DMS53 treated with DMSO at 0.1 percent for 48 hours (cell line): Measurements from ENCODE around the gene ITIH2.
"Not testable (repeated sequence)": the region's sequence is repeated elsewhere in the genome, so short reads cannot be mapped to it uniquely, and the experiment has no call there.

Experiments used
- DNase-seq: peaks from one replicate; lab custom pipeline; 2025; ENCODE audit not compliant: unreplicated experiment; lab: John Stamatoyannopoulos, UW

ITIH2 gene, protein sequence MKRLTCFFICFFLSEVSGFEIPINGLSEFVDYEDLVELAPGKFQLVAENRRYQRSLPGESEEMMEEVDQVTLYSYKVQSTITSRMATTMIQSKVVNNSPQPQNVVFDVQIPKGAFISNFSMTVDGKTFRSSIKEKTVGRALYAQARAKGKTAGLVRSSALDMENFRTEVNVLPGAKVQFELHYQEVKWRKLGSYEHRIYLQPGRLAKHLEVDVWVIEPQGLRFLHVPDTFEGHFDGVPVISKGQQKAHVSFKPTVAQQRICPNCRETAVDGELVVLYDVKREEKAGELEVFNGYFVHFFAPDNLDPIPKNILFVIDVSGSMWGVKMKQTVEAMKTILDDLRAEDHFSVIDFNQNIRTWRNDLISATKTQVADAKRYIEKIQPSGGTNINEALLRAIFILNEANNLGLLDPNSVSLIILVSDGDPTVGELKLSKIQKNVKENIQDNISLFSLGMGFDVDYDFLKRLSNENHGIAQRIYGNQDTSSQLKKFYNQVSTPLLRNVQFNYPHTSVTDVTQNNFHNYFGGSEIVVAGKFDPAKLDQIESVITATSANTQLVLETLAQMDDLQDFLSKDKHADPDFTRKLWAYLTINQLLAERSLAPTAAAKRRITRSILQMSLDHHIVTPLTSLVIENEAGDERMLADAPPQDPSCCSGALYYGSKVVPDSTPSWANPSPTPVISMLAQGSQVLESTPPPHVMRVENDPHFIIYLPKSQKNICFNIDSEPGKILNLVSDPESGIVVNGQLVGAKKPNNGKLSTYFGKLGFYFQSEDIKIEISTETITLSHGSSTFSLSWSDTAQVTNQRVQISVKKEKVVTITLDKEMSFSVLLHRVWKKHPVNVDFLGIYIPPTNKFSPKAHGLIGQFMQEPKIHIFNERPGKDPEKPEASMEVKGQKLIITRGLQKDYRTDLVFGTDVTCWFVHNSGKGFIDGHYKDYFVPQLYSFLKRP

DNA sequence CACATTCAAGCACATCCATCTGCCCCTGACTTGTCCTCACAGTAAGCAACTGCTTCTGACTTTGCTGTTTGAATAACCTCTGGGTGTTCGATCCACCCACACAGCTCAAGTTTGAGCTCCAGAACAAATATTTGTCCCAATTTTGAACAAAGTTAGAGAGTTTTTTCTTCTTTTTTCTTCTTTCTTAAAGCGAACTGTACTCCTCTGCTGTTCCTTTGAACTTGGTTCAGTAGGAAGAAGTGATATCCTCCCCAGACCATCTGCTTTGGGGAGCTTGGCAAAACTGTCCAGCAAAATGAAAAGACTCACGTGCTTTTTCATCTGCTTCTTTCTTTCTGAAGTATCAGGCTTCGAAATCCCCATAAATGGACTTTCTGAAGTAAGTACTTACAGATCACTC is at the start of gene ITIH2:
Gene ITIH2 (plus strand): TSS at position 177 of the 400 bp plus-strand sequence. CDS start 119 bp downstream, at position 296.
- no peak for DNase-seq

- DNase-seq: not testable (repeated sequence)
Observed at GRCh38 chr10:7657079-7657478, 46.0 kb upstream of the ITIH2 start.

DNA sequence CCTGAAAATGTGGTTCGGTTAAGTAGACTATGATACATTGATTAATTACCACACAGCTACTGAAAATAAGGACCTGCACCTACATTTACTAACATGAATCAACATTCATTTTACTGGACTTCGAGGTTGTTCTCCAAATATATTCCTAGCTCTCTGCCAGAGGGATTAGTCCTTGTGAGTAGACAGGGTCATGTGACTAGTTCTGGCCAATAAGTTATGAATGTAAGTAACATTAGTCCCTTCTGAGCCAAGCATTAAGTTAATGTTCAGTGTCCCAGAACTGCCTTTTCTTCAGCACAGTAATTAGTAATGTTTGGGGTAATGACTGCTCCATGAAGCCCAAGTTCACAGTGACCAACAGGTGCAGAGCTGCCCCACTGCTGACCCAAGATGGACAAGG is 45.6 kb upstream of the ITIH2 start:
- DNase-seq: no peak

DNA sequence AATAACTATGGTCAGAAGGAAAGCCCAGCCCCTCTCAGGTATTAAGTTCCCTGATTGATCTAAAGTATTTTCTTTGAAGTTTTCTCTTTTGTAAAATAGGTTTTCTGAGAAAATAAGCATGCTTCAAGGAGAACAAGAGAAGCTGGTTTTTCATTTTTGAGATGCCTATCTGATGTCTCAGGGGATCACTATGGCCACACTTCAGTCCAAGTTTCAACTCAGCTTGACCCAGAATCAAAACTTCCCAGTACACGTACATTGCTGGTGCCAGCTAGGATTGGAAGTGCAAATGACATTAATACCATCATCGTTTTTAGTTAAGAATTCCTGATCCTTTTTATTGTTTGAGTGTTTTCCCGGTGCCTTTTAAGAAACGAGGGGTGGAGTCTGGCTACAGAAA is 43.6 kb upstream of the ITIH2 start:
- DNase-seq: no peak

DNA sequence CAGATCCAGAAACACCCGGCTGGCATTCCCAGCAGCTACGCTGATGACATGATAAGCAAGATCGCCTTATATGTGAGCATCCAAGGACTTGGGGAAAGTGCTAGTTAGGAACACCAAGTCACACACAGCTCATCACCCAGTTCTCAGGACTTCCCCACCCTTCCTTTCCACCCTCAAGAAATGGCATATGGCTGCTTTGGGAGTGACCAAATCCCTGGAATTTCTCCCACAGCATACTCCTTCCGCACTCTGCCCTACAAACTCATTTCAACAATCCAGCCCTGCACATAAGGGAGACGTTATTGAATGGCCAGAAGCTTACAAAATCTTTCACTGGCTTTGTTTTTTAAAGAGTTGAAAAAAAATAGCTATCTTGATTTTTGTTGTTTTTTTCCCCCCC is 40.6 kb upstream of the ITIH2 start:
- no peak for DNase-seq

DNA sequence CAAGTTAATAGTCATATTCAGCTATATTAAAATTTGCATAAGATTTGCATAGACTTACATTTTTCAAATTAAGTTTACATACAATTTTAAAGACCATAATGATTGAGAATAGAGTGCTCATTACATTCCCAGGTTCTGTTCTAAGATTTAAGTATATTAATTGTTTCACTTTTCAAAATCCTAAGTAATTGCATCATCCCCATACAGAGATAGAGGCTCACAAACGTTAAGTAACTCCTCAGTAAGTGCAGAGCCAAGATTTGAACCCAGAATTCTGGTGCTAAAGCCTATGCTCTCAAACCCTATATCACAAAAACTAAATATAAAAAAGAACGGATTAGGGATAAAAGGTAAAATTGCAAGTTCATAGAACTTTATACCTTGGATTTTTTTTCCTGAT is 38.4 kb upstream of the ITIH2 start:
- no peak for DNase-seq

DNA sequence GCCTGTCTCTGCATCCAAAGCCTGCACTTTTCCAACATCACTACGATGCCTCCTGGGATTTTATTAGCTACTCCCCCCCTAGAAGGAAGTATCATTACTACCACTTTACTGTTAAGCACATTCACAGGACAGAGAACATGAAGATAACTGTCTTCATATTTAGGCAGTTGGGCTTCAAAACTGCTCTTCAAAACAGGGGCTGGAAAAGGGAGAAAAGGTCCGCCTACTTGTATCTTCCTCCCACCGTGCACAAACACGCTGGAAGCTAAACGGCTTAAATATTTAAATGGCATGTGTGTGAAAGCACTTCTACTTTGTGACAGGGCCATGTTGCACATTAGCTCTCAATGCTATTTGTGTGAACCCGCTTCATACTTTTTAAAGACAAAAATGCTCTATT is 37.3 kb upstream of the ITIH2 start:
- DNase-seq: no peak

GRCh38 chr10:7666253-7667023 is 36.7 kb upstream of the ITIH2 start, which contains the start of gene ITIH5:
Gene ITIH5, minus strand, starts transcription at chr10:7666966. Its CDS starts 74 bp downstream, at chr10:7666892.
- no peak for DNase-seq

DNA sequence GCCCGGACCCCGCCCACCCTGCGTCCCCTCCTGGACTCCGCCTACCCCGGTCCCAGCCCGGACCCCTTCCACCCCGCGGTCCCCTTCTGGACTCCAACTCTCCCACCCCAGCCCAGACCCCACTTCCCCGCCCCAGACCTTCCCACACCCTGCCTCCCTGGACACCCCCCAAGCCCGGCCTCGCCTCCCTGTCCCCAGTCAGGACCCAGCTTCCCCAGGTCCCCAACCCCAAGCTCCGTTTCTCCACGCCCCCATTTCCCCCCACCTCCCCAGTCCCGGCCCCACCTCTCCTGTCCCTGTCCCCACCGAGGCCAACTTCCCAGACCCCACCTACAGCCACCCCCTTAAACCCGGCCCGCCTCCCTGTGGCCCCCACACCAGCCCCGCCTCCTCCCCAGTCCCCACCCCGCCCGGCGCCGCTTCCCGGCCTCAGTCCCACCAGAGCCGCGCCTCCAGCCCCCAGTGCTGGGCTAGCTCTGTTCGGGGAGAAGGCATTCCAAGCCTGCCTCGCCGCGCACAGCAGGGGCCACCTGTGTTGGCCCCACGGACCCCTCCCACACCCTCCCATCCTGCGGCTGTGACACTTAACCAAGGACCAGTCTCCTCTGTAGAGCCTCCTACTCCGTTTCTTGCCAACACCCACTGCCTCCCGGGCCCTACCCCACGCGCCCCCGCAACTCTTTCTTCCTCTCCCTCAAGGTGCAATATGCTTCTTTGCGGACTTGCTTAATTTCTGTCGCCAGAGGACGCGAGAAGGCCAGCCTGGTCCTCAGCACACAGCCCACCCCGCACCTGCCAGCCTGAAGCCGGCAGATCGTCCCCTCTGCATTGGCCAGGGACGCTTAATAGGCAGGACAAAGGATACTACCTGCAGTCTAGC is 35.6 kb upstream of the ITIH2 start:
- DNase-seq: no peak

DNA sequence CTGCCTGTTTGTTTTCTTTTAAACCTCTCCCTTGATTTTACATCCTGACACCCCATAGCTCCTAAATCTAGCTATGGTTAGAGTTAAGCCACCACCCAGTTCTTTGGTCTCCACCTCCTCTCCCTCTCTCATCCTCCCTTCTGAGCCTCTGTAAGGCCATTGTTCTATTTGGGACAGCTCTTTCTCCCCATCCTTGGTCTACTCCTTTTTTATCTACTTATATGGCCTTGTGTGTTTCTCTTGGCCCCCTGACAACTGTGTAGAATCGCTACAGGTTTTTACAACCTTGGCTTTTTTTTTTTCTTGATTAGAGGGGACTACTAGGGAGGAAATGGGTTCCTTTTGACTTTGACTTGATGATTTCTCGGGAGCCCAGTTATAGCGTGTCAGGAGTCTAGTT is 33.0 kb upstream of the ITIH2 start:
- DNase-seq: no peak

- DNase-seq: no peak
Observed at GRCh38 chr10:7672341-7673134, 30.6 kb upstream of the ITIH2 start.

GRCh38 chr10:7679256-7679655 is 23.9 kb upstream of the ITIH2 start:
- DNase-seq: no peak

GRCh38 chr10:7680078-7680477 is 23.0 kb upstream of the ITIH2 start:
- not testable (repeated sequence) for DNase-seq

- DNase-seq: peak; percentile 58
Observed at GRCh38 chr10:7686351-7687171, 16.6 kb upstream of the ITIH2 start.

GRCh38 chr10:7687228-7687907 is 15.7 kb upstream of the ITIH2 start:
- DNase-seq: peak; percentile 92

- DNase-seq: no peak
Observed at GRCh38 chr10:7689591-7689990, 13.5 kb upstream of the ITIH2 start.

GRCh38 chr10:7690885-7691597 is 12.1 kb upstream of the ITIH2 start:
- DNase-seq: not testable (repeated sequence)
